ENCODE measurements around the gene NME7.

GRCh38 chr1:169347688-169348382 lies 19.8 kb downstream of the NME7 start:
- no peak for TF ChIP-seq REST (IDR thresholded peaks at IDR 0.05)
- no peak for TF ChIP-seq EGR1 (IDR thresholded peaks at IDR 0.05; ENCODE audit: low read depth in 2 of 2)
- no peak for TF ChIP-seq CTCF (IDR thresholded peaks at IDR 0.05; ENCODE audit: low read depth, low read length, missing input control)
- no peak for TF ChIP-seq RAD21 (IDR thresholded peaks at IDR 0.05)
- TF ChIP-seq ZBTB33 (IDR thresholded peaks at IDR 0.05) = no peak
- no peak for TF ChIP-seq SP1 (IDR thresholded peaks at IDR 0.05)
- no peak for TF ChIP-seq RXRA (IDR thresholded peaks at IDR 0.05)
- TF ChIP-seq FOXA2 (IDR thresholded peaks at IDR 0.05) = no peak
- no peak for TF ChIP-seq GABPA (IDR thresholded peaks at IDR 0.05 in 1 of 2, conservative IDR thresholded peaks at IDR 0.05 in 1 of 2)
- no peak for TF ChIP-seq HNF4A (conservative IDR thresholded peaks at IDR 0.05)
- TF ChIP-seq, protein P1, sequence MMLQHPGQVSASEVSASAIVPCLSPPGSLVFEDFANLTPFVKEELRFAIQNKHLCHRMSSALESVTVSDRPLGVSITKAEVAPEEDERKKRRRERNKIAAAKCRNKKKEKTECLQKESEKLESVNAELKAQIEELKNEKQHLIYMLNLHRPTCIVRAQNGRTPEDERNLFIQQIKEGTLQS (IDR thresholded peaks at IDR 0.05) = no peak
- TF ChIP-seq MAX (IDR thresholded peaks at IDR 0.05) = no peak

All from liver (tissue), 3 donors.